HEK293 (cell line): Measurements from ENCODE around the gene SPTBN5.

Experiments used
- CTCF ChIP-seq: fragments of 450-650 bp; formaldehyde crosslinking; IDR thresholded peaks from 2 replicates; pipeline ENCODE4 v1.5.1; 2016; ENCODE audit warnings: missing biosample characterization, missing genetic modification characterization
- TF ChIP-seq, protein P1 (sequence below): fragments of 450-650 bp; formaldehyde crosslinking; IDR thresholded peaks from 2 replicates; pipeline ENCODE4 v1.5.1; 2017; ENCODE audit warnings: missing biosample characterization, missing genetic modification characterization

GRCh38 chr15:41866872-41867579 is 26.8 kb downstream of the SPTBN5 start:
- TF ChIP-seq CTCF = no peak
- TF ChIP-seq, protein P1, sequence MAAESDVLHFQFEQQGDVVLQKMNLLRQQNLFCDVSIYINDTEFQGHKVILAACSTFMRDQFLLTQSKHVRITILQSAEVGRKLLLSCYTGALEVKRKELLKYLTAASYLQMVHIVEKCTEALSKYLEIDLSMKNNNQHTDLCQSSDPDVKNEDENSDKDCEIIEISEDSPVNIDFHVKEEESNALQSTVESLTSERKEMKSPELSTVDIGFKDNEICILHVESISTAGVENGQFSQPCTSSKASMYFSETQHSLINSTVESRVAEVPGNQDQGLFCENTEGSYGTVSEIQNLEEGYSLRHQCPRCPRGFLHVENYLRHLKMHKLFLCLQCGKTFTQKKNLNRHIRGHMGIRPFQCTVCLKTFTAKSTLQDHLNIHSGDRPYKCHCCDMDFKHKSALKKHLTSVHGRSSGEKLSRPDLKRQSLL (tag by site-specific recombination) = no peak
